ENCODE results near the gene PGLYRP2. TPM values are rescaled to one million over a fixed set of nuclear protein-coding genes. Genes with fewer than 3 reads are reported as not detected.

The PGLYRP2 gene
- polyA plus RNA-seq, 1 experiment, result not detected

DNA sequence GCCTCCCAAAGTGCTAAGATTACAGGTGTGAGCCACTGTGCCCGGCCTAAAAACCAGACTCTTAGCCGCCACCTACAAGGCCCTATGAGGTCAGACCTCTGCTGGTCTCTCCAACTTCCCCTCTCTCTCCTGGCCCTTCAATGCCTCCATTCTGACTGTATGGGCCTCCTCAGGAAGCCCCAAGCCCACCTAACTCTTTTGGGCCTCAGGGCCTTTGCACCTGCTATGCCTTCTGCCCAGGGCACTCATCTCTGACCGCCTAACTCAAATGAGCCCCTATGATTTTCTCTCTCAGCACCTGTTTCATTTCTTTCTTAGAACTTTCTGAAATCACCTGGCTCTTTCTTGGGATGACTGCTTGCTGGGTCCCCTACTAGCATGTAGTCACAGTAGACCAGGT is 36.0 kb downstream of the PGLYRP2 start:
- TF ChIP-seq, protein P1, sequence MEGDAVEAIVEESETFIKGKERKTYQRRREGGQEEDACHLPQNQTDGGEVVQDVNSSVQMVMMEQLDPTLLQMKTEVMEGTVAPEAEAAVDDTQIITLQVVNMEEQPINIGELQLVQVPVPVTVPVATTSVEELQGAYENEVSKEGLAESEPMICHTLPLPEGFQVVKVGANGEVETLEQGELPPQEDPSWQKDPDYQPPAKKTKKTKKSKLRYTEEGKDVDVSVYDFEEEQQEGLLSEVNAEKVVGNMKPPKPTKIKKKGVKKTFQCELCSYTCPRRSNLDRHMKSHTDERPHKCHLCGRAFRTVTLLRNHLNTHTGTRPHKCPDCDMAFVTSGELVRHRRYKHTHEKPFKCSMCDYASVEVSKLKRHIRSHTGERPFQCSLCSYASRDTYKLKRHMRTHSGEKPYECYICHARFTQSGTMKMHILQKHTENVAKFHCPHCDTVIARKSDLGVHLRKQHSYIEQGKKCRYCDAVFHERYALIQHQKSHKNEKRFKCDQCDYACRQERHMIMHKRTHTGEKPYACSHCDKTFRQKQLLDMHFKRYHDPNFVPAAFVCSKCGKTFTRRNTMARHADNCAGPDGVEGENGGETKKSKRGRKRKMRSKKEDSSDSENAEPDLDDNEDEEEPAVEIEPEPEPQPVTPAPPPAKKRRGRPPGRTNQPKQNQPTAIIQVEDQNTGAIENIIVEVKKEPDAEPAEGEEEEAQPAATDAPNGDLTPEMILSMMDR (IDR thresholded peaks at IDR 0.05; ENCODE audit: insufficient read depth, low read depth, low read length), result no peak
- Histone ChIP-seq H3K4me3 (ENCODE audit: low read depth, low read length) (no peak overlapping the region), H3K36me3 (ENCODE audit: control insufficient read depth, insufficient read depth, low read length) (no peaks in the 10 kb centered on the region; the same call in 1 of the 2 replicates), H3K27me3 (ENCODE audit: control insufficient read depth, insufficient read depth, low read length) (no peaks in the 10 kb centered on the region)
- POLR2A ChIA-PET, result no interaction called here
- no peak for DNase-seq (ENCODE audit: low read depth)
- CTCF ChIA-PET, result no interaction called here

DNA sequence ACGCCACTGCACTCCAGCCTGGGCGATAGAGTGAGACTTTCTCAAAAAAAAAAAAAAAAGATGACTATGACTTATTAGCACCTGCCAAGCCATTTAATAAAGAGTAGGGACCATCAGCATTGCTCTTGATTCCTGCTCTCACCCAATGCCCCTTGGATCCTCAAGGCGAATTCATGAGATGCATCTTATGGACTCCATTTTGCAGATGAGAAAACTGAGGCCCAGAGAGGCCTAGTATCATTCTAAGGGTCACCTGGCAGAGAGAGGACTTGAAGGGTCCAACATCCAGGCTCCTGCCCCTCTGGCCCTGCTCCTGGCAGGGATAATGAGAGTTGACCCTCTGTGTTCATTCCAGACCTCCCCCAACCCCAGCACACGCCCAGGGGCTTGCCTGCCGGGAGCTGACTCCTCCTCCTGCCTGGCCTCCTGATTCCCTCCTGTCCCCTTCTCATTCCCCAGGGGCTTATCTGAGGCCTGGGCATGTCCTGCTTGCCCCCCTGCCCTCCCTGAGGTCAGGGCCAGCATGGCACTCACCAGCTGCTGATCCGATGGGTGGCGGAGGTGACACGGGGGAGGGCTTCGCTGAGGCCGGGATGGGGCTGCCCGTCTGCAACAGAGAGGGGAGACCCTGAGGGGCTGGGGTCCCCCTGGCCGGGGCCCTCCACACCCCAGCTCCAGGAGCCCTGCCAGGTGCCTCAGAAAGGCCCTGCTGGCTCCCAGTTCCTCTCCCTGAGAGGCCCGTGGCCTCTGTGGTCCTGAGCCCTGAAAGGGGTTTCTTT is 37.0 kb downstream of the PGLYRP2 start:
- no peak for DNase-seq (ENCODE audit: low read depth)
- CTCF ChIA-PET, result no interaction called here

DNA sequence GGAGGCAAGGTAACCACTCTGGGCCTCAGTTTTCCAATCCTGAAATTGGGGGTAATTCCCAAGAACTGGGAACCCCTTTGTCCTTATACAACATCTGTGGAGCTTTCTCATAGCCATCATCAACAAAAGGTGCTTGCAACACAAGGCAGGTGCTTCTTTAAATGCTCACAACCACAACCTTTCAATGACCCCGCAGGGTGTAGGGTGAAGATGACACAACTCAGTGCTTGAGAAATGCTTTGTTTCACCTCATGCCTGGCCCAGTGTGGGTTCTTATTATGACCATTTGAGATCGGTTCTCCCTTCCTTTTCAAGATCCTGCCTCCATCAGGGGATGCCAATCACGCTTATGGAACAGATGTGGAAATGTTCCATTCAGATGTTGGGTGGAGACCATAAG is 38.0 kb downstream of the PGLYRP2 start:
- Histone ChIP-seq H3K4me3 (ENCODE audit: low read depth, low read length) (no peak overlapping the region), H3K27me3 (ENCODE audit: control insufficient read depth, insufficient read depth, low read length) (no peaks in the 10 kb centered on the region), H3K36me3 (ENCODE audit: control insufficient read depth, insufficient read depth, low read length) (no peaks in the 10 kb centered on the region; the same call in 1 of the 2 replicates)
- DNase-seq (ENCODE audit: low read depth), result no peak
- POLR2A ChIA-PET, result no interaction called here
- TF ChIP-seq, protein P1 (IDR thresholded peaks at IDR 0.05; ENCODE audit: insufficient read depth, low read depth, low read length), result no peak
- CTCF ChIA-PET, result interaction anchor here (1.0 kb wide), 1 partner anchor 9 kb away, joined by 4 read pairs; no protein-coding TSS in a partner anchor

More for the DNA sequence above, 37.0 kb downstream of the PGLYRP2 start:
- POLR2A ChIA-PET, result no interaction called here
- TF ChIP-seq, protein P1 (IDR thresholded peaks at IDR 0.05; ENCODE audit: insufficient read depth, low read depth, low read length), result no peak
- Histone ChIP-seq H3K36me3 (ENCODE audit: control insufficient read depth, insufficient read depth, low read length) (no peaks in the 10 kb centered on the region; the same call in 1 of the 2 replicates), H3K4me3 (ENCODE audit: low read depth, low read length) (no peak overlapping the region), H3K27me3 (ENCODE audit: control insufficient read depth, insufficient read depth, low read length) (no peaks in the 10 kb centered on the region)

DNA sequence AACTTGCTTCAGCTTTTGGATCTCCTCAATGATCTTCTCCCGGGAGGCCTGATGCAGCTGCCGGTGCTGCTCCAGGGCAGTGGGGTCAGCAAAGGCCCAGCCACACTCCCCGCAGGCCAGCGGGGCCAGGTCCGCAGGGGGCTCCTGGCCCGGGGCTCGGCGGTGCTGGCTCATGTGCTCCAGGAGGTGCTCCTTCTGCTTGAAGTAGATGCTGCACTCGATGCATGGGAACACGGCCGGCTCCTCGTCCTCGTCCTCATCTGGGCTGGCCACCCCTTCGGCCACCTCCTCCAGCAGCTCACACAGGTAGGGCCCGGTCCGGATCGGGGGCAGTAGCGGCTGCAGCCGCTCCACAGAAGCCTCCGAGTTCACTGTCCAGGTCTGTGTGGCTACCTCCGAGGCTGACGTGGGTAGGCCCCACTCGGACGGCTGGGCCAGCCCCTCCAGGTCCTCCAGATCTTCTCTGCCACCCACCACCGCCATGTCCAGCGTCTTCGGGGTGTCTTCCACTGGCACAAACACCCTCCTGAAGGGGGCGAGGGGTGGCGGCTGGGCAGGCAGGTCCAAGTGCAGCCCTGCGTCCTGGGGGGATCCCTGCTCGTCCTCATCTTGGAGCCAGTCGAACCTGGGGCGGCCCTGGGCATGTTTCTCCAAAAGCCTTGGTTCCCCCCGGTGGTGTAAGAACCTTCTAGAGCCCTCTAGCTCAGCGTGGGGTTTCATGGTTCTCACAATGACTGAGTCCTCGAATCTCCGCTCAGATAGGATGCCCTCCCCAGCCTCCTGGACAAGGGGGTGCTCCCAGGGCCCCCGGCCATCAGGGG is 39.3 kb downstream of the PGLYRP2 start:
- POLR2A ChIA-PET, result no interaction called here
- TF ChIP-seq, protein P1 (IDR thresholded peaks at IDR 0.05; ENCODE audit: insufficient read depth, low read depth, low read length), result no peak

More for the DNA sequence above, 39.3 kb downstream of the PGLYRP2 start:
- no peak overlapping the region for H3K4me3 ChIP-seq (ENCODE audit: low read depth, low read length)
- CTCF ChIA-PET, result interaction anchor here (3.2 kb wide), 1 partner anchor 8 kb away, joined by 10 read pairs; no protein-coding TSS in a partner anchor
- H3K27me3 ChIP-seq (ENCODE audit: control insufficient read depth, insufficient read depth, low read length), result no peaks in the 10 kb centered on the region
- no peak for DNase-seq (ENCODE audit: low read depth)
- H3K36me3 ChIP-seq (ENCODE audit: control insufficient read depth, insufficient read depth, low read length), result no peaks in the 10 kb centered on the region
